HepG2 (cell line): Measurements from ENCODE around the gene JMJD8. TPM values are rescaled to one million over a fixed set of nuclear protein-coding genes. Genes with fewer than 3 reads are reported as not detected.
A peak's percentile ranks its signal among the peaks of the same experiment; 100 is the strongest.

Experiments used
- BHLHE40 ChIP-seq: IDR thresholded peaks from 2 replicates; pipeline ENCODE4 v1.6.1; 2011; ENCODE audit warnings: low read length, improper control_type of control experiment
- CCDC6 ChIP-seq: sonication (generic); formaldehyde crosslinking; IDR thresholded peaks from 2 replicates; pipeline ENCODE4 v1.8.1; 2022; ENCODE audit warnings: mild to moderate bottlenecking, missing genetic modification reagents, moderate library complexity
- FOXA3 ChIP-seq: IDR thresholded peaks from 2 replicates; pipeline ENCODE4 v1.6.1; 2016; ENCODE audit warnings: missing genetic modification reagents, missing compliant biosample characterization
- ISL2 ChIP-seq: sonication (generic); formaldehyde crosslinking; IDR thresholded peaks from 2 replicates; pipeline ENCODE4 v1.5.0; 2020; ENCODE audit warnings: missing genetic modification reagents
- KDM5B ChIP-seq: sonication (generic); formaldehyde crosslinking; IDR thresholded peaks from 2 replicates; pipeline ENCODE4 v1.4.0; 2020; ENCODE audit warnings: missing genetic modification reagents, mild to moderate bottlenecking, borderline replicate concordance
- PRDM15 ChIP-seq: sonication (generic); formaldehyde crosslinking; IDR thresholded peaks from 2 replicates; pipeline ENCODE4 v1.4.0; 2020; ENCODE audit warnings: missing genetic modification reagents
- SOX5 ChIP-seq: IDR thresholded peaks from 2 replicates; pipeline ENCODE4 v1.6.1; 2016; ENCODE audit warnings: borderline replicate concordance
- ZBTB2 ChIP-seq: sonication (generic); formaldehyde crosslinking; IDR thresholded peaks from 2 replicates; pipeline ENCODE4 v1.8.0; 2022; ENCODE audit warnings: low read depth, missing genetic modification reagents
- ZFAT ChIP-seq: sonication (generic); formaldehyde crosslinking; conservative IDR thresholded peaks from 2 replicates; pipeline ENCODE4 v1.8.1; 2023; ENCODE audit warnings: missing genetic modification reagents, inconsistent platforms
- ZFY ChIP-seq: sonication (generic); formaldehyde crosslinking; IDR thresholded peaks from 2 replicates; pipeline ENCODE4 v1.4.0; 2020; ENCODE audit warnings: missing genetic modification reagents
- ZNF18 ChIP-seq: sonication (generic); formaldehyde crosslinking; IDR thresholded peaks from 2 replicates; pipeline ENCODE4 v1.8.0; 2022; ENCODE audit warnings: mild to moderate bottlenecking, missing genetic modification reagents; ENCODE audit not compliant: insufficient replicate concordance
- ZNF446 ChIP-seq: sonication (generic); formaldehyde crosslinking; IDR thresholded peaks from 2 replicates; pipeline ENCODE4 v1.5.0; 2020; ENCODE audit warnings: mild to moderate bottlenecking, missing genetic modification reagents
- ZNF569 ChIP-seq: sonication (generic); formaldehyde crosslinking; IDR thresholded peaks from 2 replicates; pipeline ENCODE4 v1.5.0; 2020; ENCODE audit warnings: mild to moderate bottlenecking, missing genetic modification reagents, moderate library complexity, borderline replicate concordance
- ZNF598 ChIP-seq: sonication (generic); formaldehyde crosslinking; IDR thresholded peaks from 2 replicates; pipeline ENCODE4 v1.5.1; 2020; ENCODE audit warnings: mild to moderate bottlenecking, missing genetic modification reagents, borderline replicate concordance
- ZNF614 ChIP-seq: IDR thresholded peaks from 2 replicates; pipeline ENCODE4 v1.6.1; 2018; ENCODE audit warnings: missing biosample characterization, missing genetic modification reagents, inconsistent platforms, borderline replicate concordance
- ZNF670 ChIP-seq: sonication (generic); formaldehyde crosslinking; IDR thresholded peaks from 2 replicates; pipeline ENCODE4 v1.8.0; 2022; ENCODE audit warnings: mild to moderate bottlenecking, missing genetic modification reagents, borderline replicate concordance
- ZNF678 ChIP-seq: sonication (generic); formaldehyde crosslinking; IDR thresholded peaks from 2 replicates; pipeline ENCODE4 v1.4.0; 2020; ENCODE audit warnings: mild to moderate bottlenecking, missing genetic modification reagents
- ZNF766 ChIP-seq: sonication (generic); formaldehyde crosslinking; IDR thresholded peaks from 2 replicates; pipeline ENCODE4 v1.5.0; 2020; ENCODE audit warnings: missing genetic modification reagents, borderline replicate concordance
- polyA plus RNA-seq, 8 experiments: library from polyadenylated mRNA; depleted of rRNA in 3 of 8; stranded (reverse) in 7 of 8; unstranded in 1 of 8; fragments of >200 nt; fragmentation: Illumina TruSeq in 4 of 8; extraction: Trizol in 4 of 8; gene quantifications; 2 replicates each; pipeline versions ENCODE4 v1.2.1 to v1.2.3, GENCODE V29; 2011 to 2016; ENCODE audit warnings: low read depth in 4 of 8, missing spikeins in 1 of 8, mixed read lengths in 1 of 8; ENCODE audit not compliant: insufficient read depth in 1 of 8
- total RNA-seq, 5 experiments: library from RNA; depleted of rRNA; stranded (reverse); fragments of >200 nt; fragmentation: Illumina TruSeq; extraction: Trizol; gene quantifications; 2 replicates each; pipeline ENCODE4 v1.2.3, GENCODE V29; 2016; ENCODE audit warnings: low read depth in 1 of 5
- TF ChIP-seq, protein P1 (sequence below): sonication (generic); formaldehyde crosslinking; IDR thresholded peaks from 2 replicates; pipeline ENCODE4 v1.5.0; 2020; ENCODE audit warnings: missing genetic modification reagents
- TF ChIP-seq, protein P2 (sequence below): IDR thresholded peaks from 2 replicates; pipeline ENCODE4 v1.6.1; 2012; ENCODE audit warnings: low read depth, low read length, improper control_type of control experiment

The JMJD8 gene
- total and polyA plus RNA-seq, 2 of the 13 experiments (the other 11 are each of a cell fraction or from before 2014, with no cell fraction given): 2.6 to 11.8 TPM

GRCh38 chr16:715477-716199, 31.5 kb upstream of the JMJD8 start (continued):
- no peak for TF ChIP-seq ZNF670 (CRISPR knock-in tag)
- TF ChIP-seq SOX5 (CRISPR knock-in tag): no peak
- TF ChIP-seq ZBTB2 (CRISPR knock-in tag): no peak
- TF ChIP-seq ZFY (CRISPR knock-in tag): peak; percentile 54; the same call in 1 of the 2 replicates
- TF ChIP-seq, protein P1, sequence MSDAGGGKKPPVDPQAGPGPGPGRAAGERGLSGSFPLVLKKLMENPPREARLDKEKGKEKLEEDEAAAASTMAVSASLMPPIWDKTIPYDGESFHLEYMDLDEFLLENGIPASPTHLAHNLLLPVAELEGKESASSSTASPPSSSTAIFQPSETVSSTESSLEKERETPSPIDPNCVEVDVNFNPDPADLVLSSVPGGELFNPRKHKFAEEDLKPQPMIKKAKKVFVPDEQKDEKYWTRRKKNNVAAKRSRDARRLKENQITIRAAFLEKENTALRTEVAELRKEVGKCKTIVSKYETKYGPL (CRISPR knock-in tag): no peak
- no peak for TF ChIP-seq ZNF766
- TF ChIP-seq ZFAT (CRISPR knock-in tag): no peak
- TF ChIP-seq ZNF598 (CRISPR knock-in tag): no peak
- TF ChIP-seq BHLHE40: no peak
- no peak for TF ChIP-seq CCDC6
- TF ChIP-seq, protein P2, sequence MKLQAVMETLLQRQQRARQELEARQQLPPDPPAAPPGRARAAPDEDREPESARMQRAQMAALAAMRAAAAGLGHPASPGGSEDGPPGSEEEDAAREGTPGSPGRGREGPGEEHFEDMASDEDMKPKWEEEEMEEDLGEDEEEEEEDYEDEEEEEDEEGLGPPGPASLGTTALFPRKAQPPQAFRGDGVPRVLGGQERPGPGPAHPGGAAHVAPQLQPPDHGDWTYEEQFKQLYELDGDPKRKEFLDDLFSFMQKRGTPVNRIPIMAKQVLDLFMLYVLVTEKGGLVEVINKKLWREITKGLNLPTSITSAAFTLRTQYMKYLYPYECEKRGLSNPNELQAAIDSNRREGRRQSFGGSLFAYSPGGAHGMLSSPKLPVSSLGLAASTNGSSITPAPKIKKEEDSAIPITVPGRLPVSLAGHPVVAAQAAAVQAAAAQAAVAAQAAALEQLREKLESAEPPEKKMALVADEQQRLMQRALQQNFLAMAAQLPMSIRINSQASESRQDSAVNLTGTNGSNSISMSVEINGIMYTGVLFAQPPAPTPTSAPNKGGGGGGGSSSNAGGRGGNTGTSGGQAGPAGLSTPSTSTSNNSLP: no peak
- TF ChIP-seq PRDM15: no peak
- TF ChIP-seq KDM5B (CRISPR knock-in tag): no peak
- TF ChIP-seq ZNF446 (CRISPR knock-in tag): peak; percentile 75; the same call in 1 of the 2 replicates
- no peak for TF ChIP-seq ISL2 (CRISPR knock-in tag)
- TF ChIP-seq ZNF678 (CRISPR knock-in tag): no peak
- TF ChIP-seq FOXA3 (CRISPR knock-in tag): no peak
- no peak for TF ChIP-seq ZNF614 (CRISPR knock-in tag)
- TF ChIP-seq ZNF18 (CRISPR knock-in tag): no peak
- no peak for TF ChIP-seq ZNF569 (CRISPR knock-in tag)
